Adrenal gland (tissue), 12 donors: ENCODE measurements around the gene KRTAP4-2. TPM values are rescaled to one million over a fixed set of nuclear protein-coding genes. Genes with fewer than 3 reads are reported as not detected.
"Not testable (repeated sequence)": the region's sequence is repeated elsewhere in the genome, so short reads cannot be mapped to it uniquely, and the experiment has no call there.

Experiments used
- DNase-seq, 7 donors: peaks; one replicate each; pipeline ENCODE4 v3.0.0-alpha.2; 2019 to 2020
- H3K27ac ChIP-seq, 5 donors: fragments of 200-600 bp; sonication (generic) in 4 of 5; 1 replicate in 3 of 5; 2 replicates in 2 of 5; pipeline versions ENCODE4 v1.5.1 to v1.8.0; 2016 to 2020; ENCODE audit warnings: mild to moderate bottlenecking in 1 of 5
- H3K27me3 ChIP-seq: fragments of 200-600 bp; 2 replicates; pipeline ENCODE4 v1.8.0; 2021
- H3K36me3 ChIP-seq, 2 donors: fragments of 200-600 bp; replicated peaks in 1 of 2; 1 replicate in 1 of 2; 2 replicates in 1 of 2; pipeline versions ENCODE4 v1.5.1 to v1.8.0; 2018 to 2022
- H3K4me1 ChIP-seq, 2 donors: fragments of 200-600 bp; replicated peaks in 1 of 2; 1 replicate in 1 of 2; 2 replicates in 1 of 2; pipeline versions ENCODE4 v1.5.1 to v1.8.0; 2018 to 2021
- H3K4me3 ChIP-seq, 4 donors: fragments of 200-600 bp; sonication (generic) in 3 of 4; one replicate each; pipeline ENCODE4 v1.5.1; 2016 to 2018
- H3K9me3 ChIP-seq, 3 donors: fragments of 200-600 bp; sonication (generic) in 1 of 3; replicated peaks in 1 of 3; 1 replicate in 2 of 3; 2 replicates in 1 of 3; pipeline versions ENCODE4 v1.5.1 to v1.8.0; 2016 to 2021
- POLR2A ChIP-seq, 2 donors: fragments of 450-650 bp; IDR thresholded peaks; one replicate each; pipeline ENCODE4 v1.6.1; 2017; ENCODE audit warnings: antibody characterized with exemption in 2 of 2, mild to moderate bottlenecking in 2 of 2, moderate library complexity in 1 of 2
- WGBS, 4 donors: extraction: QIAGEN DNeasy Blood & Tissue Kit in 2 of 4; methylation state at CpG; one replicate each; pipeline versions ENCODE4 v1.1.5 to v1.1.7; 2013 to 2017; 5-methylcytosine and 5-hydroxymethylcytosine counted together
- intact Hi-C, 2 donors: fragments of 100-400 bp; cut with DNase I; formaldehyde crosslinking; loops; one replicate each; pipeline versions ENCODE4 v1.14.1 to v1.15.0; 2022 to 2023
- polyA plus RNA-seq, 3 donors: library from polyadenylated mRNA; stranded (reverse); fragments of 200-250 nt in 2 of 3; fragments of 350-450 nt in 1 of 3; fragmentation: Illumina TruSeq in 1 of 3; extraction: RNeasy Lipid Tissue Mini Kit (QIAGEN cat#74804) in 1 of 3; gene quantifications; one replicate each; pipeline ENCODE4 v1.2.3, GENCODE V29; 2013 to 2014
- total RNA-seq, 9 donors: library from RNA; depleted of rRNA in 4 of 9; stranded (reverse); fragments of >200 nt in 4 of 9; fragments of 120-200 nt in 1 of 9; fragmentation: NEBNext Ultra II Directional in 1 of 9; extraction: Animal tissue kit (Norgen Biotek cat#: 25700) in 1 of 9; gene quantifications; one replicate each; pipeline versions ENCODE4 v1.1.0 to v1.2.4, GENCODE V29; 2013 to 2023
- TF ChIP-seq, protein P1 (sequence below), 6 experiments: fragments of 450-650 bp in 4 of 6; fragments of 200-600 bp in 2 of 6; sonication (generic) in 1 of 6; IDR thresholded peaks; 1 replicate in 5 of 6; 2 replicates in 1 of 6; pipeline versions ENCODE4 v1.5.1 to v1.8.0; 2016 to 2021; ENCODE audit warnings: antibody characterized with exemption in 6 of 6, mild to moderate bottlenecking in 2 of 6, moderate library complexity in 1 of 6
- donor health status: healthy with polysubstance abuse.
- donor health status: Bipolar disorder and iron deficiency.
- donor health status: DM: yes; HTN: yes; CAD: no.
- donor health status: DM: no; HTN: no; CAD: no.
- donor health status: DM: no; HTN: no; CAD: no.
- donor health status: DM: yes; HTN: yes; CAD: no.

KRTAP4-2 gene
- total and polyA plus RNA-seq, 12 donors, result not detected

- intact Hi-C loops, result no loop called here
- WGBS, 4 donors, result 20 to 37% (median 32%) methylated on average over 2 of the region's 2 CpGs
Observed at GRCh38 chr17:41153856-41154255, 24.2 kb downstream of the KRTAP4-2 start.

GRCh38 chr17:41151525-41151924 lies 26.5 kb downstream of the KRTAP4-2 start:
- Histone ChIP-seq H3K27me3 (peaks cover 12% of the 10 kb centered on the region), H3K36me3 (no peaks in the 10 kb centered on the region), H3K9me3 (no peaks in the 10 kb centered on the region), H3K27ac (no peak overlapping the region), H3K4me3 (no peak overlapping the region), H3K4me1 (no peaks in the 10 kb centered on the region)
- no peak for DNase-seq
- 66 to 84% (median 72%) methylated on average over 2 of the region's 2 CpGs for WGBS, 4 donors
- no peak for TF ChIP-seq POLR2A (IDR thresholded peaks at IDR 0.05)
- TF ChIP-seq, protein P1, sequence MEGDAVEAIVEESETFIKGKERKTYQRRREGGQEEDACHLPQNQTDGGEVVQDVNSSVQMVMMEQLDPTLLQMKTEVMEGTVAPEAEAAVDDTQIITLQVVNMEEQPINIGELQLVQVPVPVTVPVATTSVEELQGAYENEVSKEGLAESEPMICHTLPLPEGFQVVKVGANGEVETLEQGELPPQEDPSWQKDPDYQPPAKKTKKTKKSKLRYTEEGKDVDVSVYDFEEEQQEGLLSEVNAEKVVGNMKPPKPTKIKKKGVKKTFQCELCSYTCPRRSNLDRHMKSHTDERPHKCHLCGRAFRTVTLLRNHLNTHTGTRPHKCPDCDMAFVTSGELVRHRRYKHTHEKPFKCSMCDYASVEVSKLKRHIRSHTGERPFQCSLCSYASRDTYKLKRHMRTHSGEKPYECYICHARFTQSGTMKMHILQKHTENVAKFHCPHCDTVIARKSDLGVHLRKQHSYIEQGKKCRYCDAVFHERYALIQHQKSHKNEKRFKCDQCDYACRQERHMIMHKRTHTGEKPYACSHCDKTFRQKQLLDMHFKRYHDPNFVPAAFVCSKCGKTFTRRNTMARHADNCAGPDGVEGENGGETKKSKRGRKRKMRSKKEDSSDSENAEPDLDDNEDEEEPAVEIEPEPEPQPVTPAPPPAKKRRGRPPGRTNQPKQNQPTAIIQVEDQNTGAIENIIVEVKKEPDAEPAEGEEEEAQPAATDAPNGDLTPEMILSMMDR (IDR thresholded peaks at IDR 0.05), result no peak
- intact Hi-C loops, result no loop called here

More at GRCh38 chr17:41153856-41154255, 24.2 kb downstream of the KRTAP4-2 start:
- H3K36me3 ChIP-seq, result no peaks in the 10 kb centered on the region
- peaks cover 8% of the 10 kb centered on the region for H3K27me3 ChIP-seq
- no peak for DNase-seq
- H3K4me1 ChIP-seq, result no peaks in the 10 kb centered on the region
- no peaks in the 10 kb centered on the region for H3K9me3 ChIP-seq
- TF ChIP-seq POLR2A (IDR thresholded peaks at IDR 0.05), result no peak
- TF ChIP-seq, protein P1 (IDR thresholded peaks at IDR 0.05), result no peak
- H3K4me3 ChIP-seq, result no peak overlapping the region
- H3K27ac ChIP-seq, result no peak overlapping the region

DNA sequence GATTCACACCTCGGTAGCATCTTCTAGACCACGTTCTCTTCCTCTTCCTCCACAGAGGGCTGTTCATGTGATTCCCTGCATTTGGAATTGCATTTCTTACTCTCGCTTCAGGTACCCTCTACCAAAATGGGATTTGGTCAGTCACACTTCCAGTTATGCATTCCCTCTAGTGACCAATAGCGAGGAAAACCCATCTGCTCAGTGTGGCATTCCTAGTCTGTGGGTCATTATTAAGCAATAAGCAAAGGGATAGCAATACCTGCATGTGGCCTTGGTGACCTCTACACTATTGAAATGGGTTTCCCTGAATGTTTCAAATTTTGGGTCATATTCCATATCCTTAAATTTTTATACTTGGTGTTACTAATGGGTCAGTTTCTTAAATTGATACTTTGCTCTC lies 28.0 kb downstream of the KRTAP4-2 start:
- intact Hi-C loops, result no loop called here
- Histone ChIP-seq H3K36me3 (no peaks in the 10 kb centered on the region), H3K27ac (no peak overlapping the region), H3K4me1 (no peaks in the 10 kb centered on the region), H3K4me3 (no peak overlapping the region), H3K27me3 (peaks cover 11% of the 10 kb centered on the region), H3K9me3 (no peaks in the 10 kb centered on the region)
- no peak for DNase-seq
- WGBS, 4 donors, result 82 to 86% (median 83%) methylated on average over 4 of the region's 4 CpGs
- TF ChIP-seq POLR2A (IDR thresholded peaks at IDR 0.05), result no peak

GRCh38 chr17:41149652-41149985 lies 28.4 kb downstream of the KRTAP4-2 start, which contains the start of gene KRTAP4-5:
Gene KRTAP4-5, minus strand, starts transcription at chr17:41149825. Its CDS starts 58 bp downstream, at chr17:41149767.
- H3K9me3 ChIP-seq, result no peaks in the 10 kb centered on the region
- H3K27me3 ChIP-seq, result peaks cover 6% of the 10 kb centered on the region
- 29 to 90% (median 71%) methylated on average over 1 to 2 of the region's 2 CpGs for WGBS, 4 donors
- no peaks in the 10 kb centered on the region for H3K36me3 ChIP-seq
- no peak for TF ChIP-seq POLR2A (IDR thresholded peaks at IDR 0.05)
- TF ChIP-seq, protein P1 (IDR thresholded peaks at IDR 0.05), result no peak
- no peak within 1 kb of the TSS for H3K4me3 ChIP-seq
- H3K27ac ChIP-seq, result no peak within 1 kb of the TSS
- DNase-seq, result no peak
- intact Hi-C loops, result no loop called here
- no peaks in the 10 kb centered on the region for H3K4me1 ChIP-seq

DNA sequence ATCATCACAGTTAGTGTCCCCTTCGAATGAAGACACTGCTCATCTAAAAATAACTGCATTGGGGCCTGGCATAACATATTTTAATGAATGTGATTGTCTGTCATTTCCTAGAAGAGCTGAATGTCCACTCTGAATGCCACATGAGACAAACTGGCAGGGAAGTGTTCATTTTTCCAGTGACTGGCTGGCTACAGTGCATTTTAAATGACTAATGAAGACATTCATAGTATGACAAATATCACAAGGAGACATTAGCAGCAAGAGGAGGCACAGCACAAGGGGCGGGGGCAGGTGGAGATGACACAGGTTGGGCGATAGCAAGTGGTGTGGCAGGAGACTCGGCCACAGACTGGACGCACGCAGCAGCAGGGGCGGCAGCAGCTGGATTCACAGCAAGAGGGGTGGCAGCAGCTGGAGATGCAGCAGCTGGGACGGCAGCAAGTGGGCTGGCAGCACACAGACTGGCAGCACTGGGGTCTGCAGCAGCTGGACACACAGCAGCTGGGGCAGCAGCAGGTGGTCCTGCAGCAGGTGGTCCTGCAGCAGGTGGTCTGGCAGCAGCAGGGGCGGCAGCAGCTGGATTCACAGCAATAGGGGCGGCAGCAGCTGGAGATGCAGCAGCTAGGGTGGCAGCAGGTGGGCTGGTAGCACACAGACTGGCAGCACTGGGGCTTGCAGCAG lies 28.9 kb downstream of the KRTAP4-2 start:
- H3K9me3 ChIP-seq, intact Hi-C loops, DNase-seq, H3K4me1 ChIP-seq, H3K27ac ChIP-seq, H3K27me3 ChIP-seq, H3K36me3 ChIP-seq, H3K4me3 ChIP-seq: not testable (repeated sequence)
- 71 to 85% (median 79%) methylated on average over 8 to 10 of the region's 10 CpGs for WGBS, 4 donors
